ENCODE measurements around the gene OPN1MW3.
"Not testable (repeated sequence)": the region's sequence is repeated elsewhere in the genome, so short reads cannot be mapped to it uniquely, and the experiment has no call there.

DNA sequence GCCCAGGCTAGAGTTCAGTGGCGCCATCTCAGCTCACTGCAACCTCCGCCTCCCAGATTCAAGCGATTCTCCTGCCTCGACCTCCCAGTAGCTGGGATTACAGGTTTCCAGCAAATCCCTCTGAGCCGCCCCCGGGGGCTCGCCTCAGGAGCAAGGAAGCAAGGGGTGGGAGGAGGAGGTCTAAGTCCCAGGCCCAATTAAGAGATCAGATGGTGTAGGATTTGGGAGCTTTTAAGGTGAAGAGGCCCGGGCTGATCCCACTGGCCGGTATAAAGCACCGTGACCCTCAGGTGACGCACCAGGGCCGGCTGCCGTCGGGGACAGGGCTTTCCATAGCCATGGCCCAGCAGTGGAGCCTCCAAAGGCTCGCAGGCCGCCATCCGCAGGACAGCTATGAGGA is at the start of gene OPN1MW3:
- TF ChIP-seq, protein P1, sequence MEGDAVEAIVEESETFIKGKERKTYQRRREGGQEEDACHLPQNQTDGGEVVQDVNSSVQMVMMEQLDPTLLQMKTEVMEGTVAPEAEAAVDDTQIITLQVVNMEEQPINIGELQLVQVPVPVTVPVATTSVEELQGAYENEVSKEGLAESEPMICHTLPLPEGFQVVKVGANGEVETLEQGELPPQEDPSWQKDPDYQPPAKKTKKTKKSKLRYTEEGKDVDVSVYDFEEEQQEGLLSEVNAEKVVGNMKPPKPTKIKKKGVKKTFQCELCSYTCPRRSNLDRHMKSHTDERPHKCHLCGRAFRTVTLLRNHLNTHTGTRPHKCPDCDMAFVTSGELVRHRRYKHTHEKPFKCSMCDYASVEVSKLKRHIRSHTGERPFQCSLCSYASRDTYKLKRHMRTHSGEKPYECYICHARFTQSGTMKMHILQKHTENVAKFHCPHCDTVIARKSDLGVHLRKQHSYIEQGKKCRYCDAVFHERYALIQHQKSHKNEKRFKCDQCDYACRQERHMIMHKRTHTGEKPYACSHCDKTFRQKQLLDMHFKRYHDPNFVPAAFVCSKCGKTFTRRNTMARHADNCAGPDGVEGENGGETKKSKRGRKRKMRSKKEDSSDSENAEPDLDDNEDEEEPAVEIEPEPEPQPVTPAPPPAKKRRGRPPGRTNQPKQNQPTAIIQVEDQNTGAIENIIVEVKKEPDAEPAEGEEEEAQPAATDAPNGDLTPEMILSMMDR (IDR thresholded peaks at IDR 0.05; ENCODE audit: poor library complexity, severe bottlenecking) = not testable (repeated sequence)
- TF ChIP-seq MXI1 (conservative IDR thresholded peaks at IDR 0.05; ENCODE audit: poor library complexity, severe bottlenecking); EZH2 (IDR thresholded peaks at IDR 0.05; ENCODE audit: borderline replicate concordance, insufficient read depth, low read length, poor library complexity, severe bottlenecking); EP300 (conservative IDR thresholded peaks at IDR 0.05; ENCODE audit: poor library complexity, severe bottlenecking); RAD21 (conservative IDR thresholded peaks at IDR 0.05): not testable (repeated sequence)
